Measurements from ENCODE around the gene CDSN. TPM values are rescaled to one million over a fixed set of nuclear protein-coding genes. Genes with fewer than 3 reads are reported as not detected.

The CDSN gene
- total RNA-seq, 4 donors from 2014 or later: not detected

GRCh38 chr6:31090275-31090972, 29.8 kb downstream of the CDSN start:
- Histone ChIP-seq H3K4me3 (no peak overlapping the region), H3K4me1 (peaks cover 0 to 19% (median 6%) of the 10 kb centered on the region in 3 donors), H3K27ac (no peak overlapping the region), H3K27me3 (no peaks in the 10 kb centered on the region), H3K9me3 (no peaks in the 10 kb centered on the region), H3K36me3 (no peaks in the 10 kb centered on the region)
- 78 to 87% methylated on average over 2 to 3 of the region's 3 CpGs for WGBS, 2 donors (ENCODE audit: low coverage in 1 of 2)
- TF ChIP-seq POLR2AphosphoS5 (IDR thresholded peaks at IDR 0.05) (no peak), EP300 (IDR thresholded peaks at IDR 0.05) (no peak), POLR2A (IDR thresholded peaks at IDR 0.05) (no peak)
- TF ChIP-seq, protein P1, sequence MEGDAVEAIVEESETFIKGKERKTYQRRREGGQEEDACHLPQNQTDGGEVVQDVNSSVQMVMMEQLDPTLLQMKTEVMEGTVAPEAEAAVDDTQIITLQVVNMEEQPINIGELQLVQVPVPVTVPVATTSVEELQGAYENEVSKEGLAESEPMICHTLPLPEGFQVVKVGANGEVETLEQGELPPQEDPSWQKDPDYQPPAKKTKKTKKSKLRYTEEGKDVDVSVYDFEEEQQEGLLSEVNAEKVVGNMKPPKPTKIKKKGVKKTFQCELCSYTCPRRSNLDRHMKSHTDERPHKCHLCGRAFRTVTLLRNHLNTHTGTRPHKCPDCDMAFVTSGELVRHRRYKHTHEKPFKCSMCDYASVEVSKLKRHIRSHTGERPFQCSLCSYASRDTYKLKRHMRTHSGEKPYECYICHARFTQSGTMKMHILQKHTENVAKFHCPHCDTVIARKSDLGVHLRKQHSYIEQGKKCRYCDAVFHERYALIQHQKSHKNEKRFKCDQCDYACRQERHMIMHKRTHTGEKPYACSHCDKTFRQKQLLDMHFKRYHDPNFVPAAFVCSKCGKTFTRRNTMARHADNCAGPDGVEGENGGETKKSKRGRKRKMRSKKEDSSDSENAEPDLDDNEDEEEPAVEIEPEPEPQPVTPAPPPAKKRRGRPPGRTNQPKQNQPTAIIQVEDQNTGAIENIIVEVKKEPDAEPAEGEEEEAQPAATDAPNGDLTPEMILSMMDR (IDR thresholded peaks at IDR 0.05): no peak
- ATAC-seq: no peak

GRCh38 chr6:31087494-31088089, 32.7 kb downstream of the CDSN start:
- WGBS, 2 donors (ENCODE audit: low coverage in 1 of 2): 8 to 12% methylated on average over 14 of the region's 14 CpGs
- TF ChIP-seq, protein P1 (IDR thresholded peaks at IDR 0.05): peak; percentile 64 to 83 (median 78)
- no peak for TF ChIP-seq POLR2A (IDR thresholded peaks at IDR 0.05)

DNA sequence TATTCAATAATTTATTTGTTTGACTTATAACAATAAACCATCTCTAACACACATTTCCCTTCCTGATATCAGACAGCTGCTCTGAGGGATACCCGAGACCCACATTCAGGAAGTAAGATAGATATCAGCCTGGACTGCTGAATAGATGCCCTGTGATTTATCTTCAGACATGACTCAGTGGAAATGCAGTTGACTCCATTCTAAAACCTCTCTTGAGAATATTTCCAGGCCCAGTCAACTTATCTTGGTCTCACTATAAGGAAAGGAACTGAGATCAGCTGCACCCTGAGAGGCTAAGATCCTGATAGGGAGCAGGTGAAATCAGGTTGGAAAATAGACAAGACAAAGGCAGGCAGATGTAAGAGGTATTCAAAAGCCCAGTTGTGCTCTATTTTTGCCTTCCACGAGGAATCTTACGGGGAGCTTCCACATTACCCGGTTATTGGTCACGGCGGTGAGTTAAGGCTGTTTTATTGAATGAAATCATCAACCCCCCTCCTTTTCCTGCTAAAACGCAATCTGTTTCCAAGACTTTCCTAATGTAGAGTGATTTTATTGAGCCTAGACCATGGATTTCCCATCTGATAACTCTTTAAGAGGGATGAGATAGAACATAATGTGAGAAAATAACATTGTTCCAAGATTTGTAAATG, 33.3 kb downstream of the CDSN start:
- H3K27me3 ChIP-seq: no peaks in the 10 kb centered on the region
- TF ChIP-seq POLR2AphosphoS5 (IDR thresholded peaks at IDR 0.05) (no peak), POLR2A (IDR thresholded peaks at IDR 0.05) (no peak), EP300 (IDR thresholded peaks at IDR 0.05) (no peak)
- TF ChIP-seq, protein P1 (IDR thresholded peaks at IDR 0.05): no peak
- no peaks in the 10 kb centered on the region for H3K9me3 ChIP-seq
- peaks cover 0 to 11% (median 6%) of the 10 kb centered on the region in 3 donors for H3K4me1 ChIP-seq
- H3K36me3 ChIP-seq: no peaks in the 10 kb centered on the region
- 21 to 23% methylated on average over 5 to 7 of the region's 7 CpGs for WGBS, 2 donors (ENCODE audit: low coverage in 1 of 2)
- peak overlapping the region in 1 of 4 donors; percentile 49 for H3K27ac ChIP-seq
- ATAC-seq: no peak
- no peak overlapping the region for H3K4me3 ChIP-seq

More at GRCh38 chr6:31087494-31088089, 32.7 kb downstream of the CDSN start:
- H3K36me3 ChIP-seq: no peaks in the 10 kb centered on the region
- no peaks in the 10 kb centered on the region for H3K27me3 ChIP-seq
- no peak overlapping the region for H3K4me3 ChIP-seq
- peaks cover 0 to 11% (median 6%) of the 10 kb centered on the region in 3 donors for H3K4me1 ChIP-seq
- H3K27ac ChIP-seq: peak overlapping the region in 1 of 4 donors; percentile 49
- H3K9me3 ChIP-seq: no peaks in the 10 kb centered on the region
- ATAC-seq: peak; percentile 94

- peaks cover 0 to 20% (median 6%) of the 10 kb centered on the region in 3 donors for H3K4me1 ChIP-seq
- H3K4me3 ChIP-seq: no peak overlapping the region
- H3K27ac ChIP-seq: no peak overlapping the region
- ATAC-seq: no peak
- H3K36me3 ChIP-seq: no peaks in the 10 kb centered on the region
- 48 to 55% methylated on average over 2 to 6 of the region's 8 CpGs for WGBS, 2 donors (ENCODE audit: low coverage in 1 of 2)
- H3K9me3 ChIP-seq: no peaks in the 10 kb centered on the region
- peaks cover 8% of the 10 kb centered on the region for H3K27me3 ChIP-seq
- TF ChIP-seq, protein P1 (IDR thresholded peaks at IDR 0.05): peak in 2 of 4 experiments; percentile 9 to 42
- no peak for TF ChIP-seq POLR2A (IDR thresholded peaks at IDR 0.05)
Measured at GRCh38 chr6:31083742-31084354, 36.4 kb downstream of the CDSN start.

Measured in gastroesophageal sphincter (tissue), 4 donors.